GM12864 (cell line): ENCODE results near the gene TENM3.

Experiments used
- DNase-seq: peaks from one replicate; pipeline ENCODE4 v3.0.0-alpha.2; 2011; ENCODE audit warnings: low read depth
- H3K4me3 ChIP-seq: 2 replicates; pipeline ENCODE4 v1.5.1; 2011; ENCODE audit warnings: mild to moderate bottlenecking, low read depth, low read length, control low read depth
- TF ChIP-seq, protein P1 (sequence below): IDR thresholded peaks from 2 replicates; pipeline ENCODE4 v1.5.1; 2011; ENCODE audit warnings: low read depth, mild to moderate bottlenecking, moderate library complexity, low read length, control low read depth, inconsistent platforms; ENCODE audit errors: missing control alignments

Gene TENM3

DNA sequence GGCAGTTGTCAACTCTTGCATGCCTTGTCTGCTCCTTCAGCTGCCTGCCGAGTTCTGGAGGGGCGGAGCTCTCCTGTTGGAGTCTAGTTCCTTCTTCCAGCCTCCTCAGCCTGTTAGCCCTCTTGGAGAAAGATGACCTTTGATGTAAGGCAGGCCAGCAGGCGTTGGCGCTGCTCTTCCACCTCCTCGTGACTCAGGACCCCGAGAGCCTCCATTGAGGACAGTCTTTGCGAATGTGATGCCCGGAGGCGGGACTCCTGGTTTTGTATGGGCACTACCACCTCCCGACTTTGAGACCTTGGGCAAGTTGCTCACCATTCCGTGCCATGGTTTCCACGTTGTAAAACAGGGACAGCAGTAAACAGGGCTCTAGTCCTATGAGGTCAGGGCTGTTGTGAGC, 108.3 kb downstream of the TENM3 start:
- DNase-seq: no peak
- H3K4me3 ChIP-seq: no peak overlapping the region
- TF ChIP-seq, protein P1, sequence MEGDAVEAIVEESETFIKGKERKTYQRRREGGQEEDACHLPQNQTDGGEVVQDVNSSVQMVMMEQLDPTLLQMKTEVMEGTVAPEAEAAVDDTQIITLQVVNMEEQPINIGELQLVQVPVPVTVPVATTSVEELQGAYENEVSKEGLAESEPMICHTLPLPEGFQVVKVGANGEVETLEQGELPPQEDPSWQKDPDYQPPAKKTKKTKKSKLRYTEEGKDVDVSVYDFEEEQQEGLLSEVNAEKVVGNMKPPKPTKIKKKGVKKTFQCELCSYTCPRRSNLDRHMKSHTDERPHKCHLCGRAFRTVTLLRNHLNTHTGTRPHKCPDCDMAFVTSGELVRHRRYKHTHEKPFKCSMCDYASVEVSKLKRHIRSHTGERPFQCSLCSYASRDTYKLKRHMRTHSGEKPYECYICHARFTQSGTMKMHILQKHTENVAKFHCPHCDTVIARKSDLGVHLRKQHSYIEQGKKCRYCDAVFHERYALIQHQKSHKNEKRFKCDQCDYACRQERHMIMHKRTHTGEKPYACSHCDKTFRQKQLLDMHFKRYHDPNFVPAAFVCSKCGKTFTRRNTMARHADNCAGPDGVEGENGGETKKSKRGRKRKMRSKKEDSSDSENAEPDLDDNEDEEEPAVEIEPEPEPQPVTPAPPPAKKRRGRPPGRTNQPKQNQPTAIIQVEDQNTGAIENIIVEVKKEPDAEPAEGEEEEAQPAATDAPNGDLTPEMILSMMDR: no peak

- no peak overlapping the region for H3K4me3 ChIP-seq
- no peak for DNase-seq
- TF ChIP-seq, protein P1: no peak
These were observed 110.9 kb downstream of the TENM3 start for GRCh38 chr4:182354106-182354505.

DNA sequence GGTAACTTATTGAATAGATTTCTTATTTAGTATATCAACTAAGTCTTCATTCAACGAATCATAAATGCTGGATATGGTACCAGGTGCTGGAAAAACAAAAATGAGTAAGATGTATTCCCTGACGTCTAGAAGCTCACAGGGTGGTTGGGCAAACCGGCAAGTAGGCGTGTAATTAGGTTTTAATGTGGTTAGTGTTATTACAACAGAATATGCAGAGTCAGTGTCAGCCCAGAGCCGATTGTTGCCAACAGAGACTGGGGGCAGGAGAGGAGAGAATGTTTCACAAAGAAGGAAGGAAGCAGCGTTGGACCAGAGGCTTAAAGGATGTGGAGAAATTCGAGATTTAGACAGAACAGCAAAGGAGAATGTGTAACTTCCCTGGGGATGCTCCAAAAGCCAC, 111.7 kb downstream of the TENM3 start:
- DNase-seq: no peak
- H3K4me3 ChIP-seq: no peak overlapping the region
- TF ChIP-seq, protein P1: no peak

GRCh38 chr4:182367153-182367552, 124.0 kb downstream of the TENM3 start:
- TF ChIP-seq, protein P1: no peak
- no peak for DNase-seq
- no peak overlapping the region for H3K4me3 ChIP-seq

GRCh38 chr4:182369211-182369610, 126.0 kb downstream of the TENM3 start:
- TF ChIP-seq, protein P1: no peak
- DNase-seq: no peak
- H3K4me3 ChIP-seq: no peak overlapping the region

- TF ChIP-seq, protein P1: no peak
- DNase-seq: no peak
- H3K4me3 ChIP-seq: no peak overlapping the region
These were observed 127.3 kb downstream of the TENM3 start for GRCh38 chr4:182370491-182370890.

DNA sequence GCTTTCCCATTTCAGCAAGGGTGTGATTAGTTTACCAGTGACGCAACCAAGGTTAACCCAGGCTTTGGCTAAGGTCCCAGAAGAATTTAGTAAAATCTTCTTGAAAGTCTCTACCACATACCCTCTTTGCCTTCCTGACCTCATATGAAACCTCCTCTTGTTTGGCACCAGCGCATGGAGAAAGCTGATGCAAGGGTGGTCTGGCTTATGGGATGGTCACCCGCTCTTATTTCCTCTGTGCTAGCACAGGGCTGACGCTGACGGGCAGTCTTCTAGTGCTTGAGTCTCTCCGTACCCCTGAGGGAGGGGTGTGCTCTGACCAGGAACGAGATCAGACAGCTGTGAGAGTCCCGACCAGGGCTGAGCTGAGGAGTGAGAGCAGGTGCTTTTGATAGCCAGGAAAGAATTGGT, 137.6 kb downstream of the TENM3 start:
- H3K4me3 ChIP-seq: no peak overlapping the region
- no peak for DNase-seq
- TF ChIP-seq, protein P1: no peak
